GM12864 (cell line): ENCODE measurements around the gene LBHD2.
"Not testable (repeated sequence)": the region's sequence is repeated elsewhere in the genome, so short reads cannot be mapped to it uniquely, and the experiment has no call there.

Experiments used
- DNase-seq: peaks from one replicate; pipeline ENCODE4 v3.0.0-alpha.2; 2011; ENCODE audit warnings: low read depth
- H3K4me3 ChIP-seq: 2 replicates; pipeline ENCODE4 v1.5.1; 2011; ENCODE audit warnings: mild to moderate bottlenecking, low read depth, low read length, control low read depth
- CTCF ChIP-seq: IDR thresholded peaks from 2 replicates; pipeline ENCODE4 v1.5.1; 2011; ENCODE audit warnings: low read depth, mild to moderate bottlenecking, moderate library complexity, low read length, control low read depth, inconsistent platforms; ENCODE audit errors: missing control alignments

Gene LBHD2

GRCh38 chr14:103118663-103119404, 34.8 kb downstream of the LBHD2 start:
- no peak for TF ChIP-seq CTCF
- DNase-seq, result no peak
- no peak overlapping the region for H3K4me3 ChIP-seq

- DNase-seq, H3K4me3 ChIP-seq: not testable (repeated sequence)
Measured at GRCh38 chr14:103119527-103119926, 35.5 kb downstream of the LBHD2 start.

GRCh38 chr14:103121121-103121845, 37.3 kb downstream of the LBHD2 start:
- no peak overlapping the region for H3K4me3 ChIP-seq
- TF ChIP-seq CTCF, result no peak
- DNase-seq, result no peak

GRCh38 chr14:103121846-103122584, 38.0 kb downstream of the LBHD2 start:
- no peak for DNase-seq
- no peak overlapping the region for H3K4me3 ChIP-seq
- TF ChIP-seq CTCF, result no peak

GRCh38 chr14:103122585-103122946, 38.6 kb downstream of the LBHD2 start:
- DNase-seq, result no peak
- TF ChIP-seq CTCF, result no peak
- H3K4me3 ChIP-seq, result peak overlapping the region; percentile 69; the same call in 1 of the 2 replicates

GRCh38 chr14:103122947-103123633, 39.1 kb downstream of the LBHD2 start, which contains the start of gene TNFAIP2:
TNFAIP2 (plus strand) TSS chr14:103123461; CDS start chr14:103126458, 2,997 bp downstream.
- no peak for DNase-seq
- H3K4me3 ChIP-seq, result peak within 1 kb of the TSS; percentile 69
- no peak for TF ChIP-seq CTCF
